Mesodermal cell (in vitro differentiated cells): ENCODE data around the gene ARFGAP3.

Experiments used
- H3K27ac ChIP-seq: 2 replicates; pipeline ENCODE4 v1.7.0; 2013; ENCODE audit warnings: mild to moderate bottlenecking, low read depth, low read length, moderate library complexity; ENCODE audit not compliant: severe bottlenecking
- H3K36me3 ChIP-seq: 2 replicates; pipeline ENCODE4 v1.7.1; 2013; ENCODE audit warnings: mild to moderate bottlenecking, low read length, moderate library complexity; ENCODE audit not compliant: control insufficient read depth, insufficient read depth
- H3K4me1 ChIP-seq: one replicate; pipeline ENCODE4 v1.7.1; 2013; ENCODE audit warnings: mild to moderate bottlenecking, low read length; ENCODE audit not compliant: insufficient read depth, control insufficient read depth, poor library complexity, severe bottlenecking
- H3K4me3 ChIP-seq: 2 replicates; pipeline ENCODE4 v1.7.0; 2013; ENCODE audit warnings: low read length, control low read depth, mild to moderate bottlenecking; ENCODE audit not compliant: insufficient read depth, poor library complexity, severe bottlenecking; ENCODE audit errors: extremely low read depth
- H3K9me3 ChIP-seq: 2 replicates; pipeline ENCODE4 v1.7.1; 2013; ENCODE audit warnings: mild to moderate bottlenecking, low read length, moderate library complexity; ENCODE audit not compliant: control insufficient read depth
- WGBS, 2 experiments: methylation state at CpG; one replicate each; pipeline ENCODE4 v1.1.5; 2013; ENCODE audit warnings: missing lambda C conversion rate in 2 of 2; ENCODE audit not compliant: insufficient coverage in 2 of 2; 5-methylcytosine and 5-hydroxymethylcytosine counted together

ARFGAP3 gene

DNA sequence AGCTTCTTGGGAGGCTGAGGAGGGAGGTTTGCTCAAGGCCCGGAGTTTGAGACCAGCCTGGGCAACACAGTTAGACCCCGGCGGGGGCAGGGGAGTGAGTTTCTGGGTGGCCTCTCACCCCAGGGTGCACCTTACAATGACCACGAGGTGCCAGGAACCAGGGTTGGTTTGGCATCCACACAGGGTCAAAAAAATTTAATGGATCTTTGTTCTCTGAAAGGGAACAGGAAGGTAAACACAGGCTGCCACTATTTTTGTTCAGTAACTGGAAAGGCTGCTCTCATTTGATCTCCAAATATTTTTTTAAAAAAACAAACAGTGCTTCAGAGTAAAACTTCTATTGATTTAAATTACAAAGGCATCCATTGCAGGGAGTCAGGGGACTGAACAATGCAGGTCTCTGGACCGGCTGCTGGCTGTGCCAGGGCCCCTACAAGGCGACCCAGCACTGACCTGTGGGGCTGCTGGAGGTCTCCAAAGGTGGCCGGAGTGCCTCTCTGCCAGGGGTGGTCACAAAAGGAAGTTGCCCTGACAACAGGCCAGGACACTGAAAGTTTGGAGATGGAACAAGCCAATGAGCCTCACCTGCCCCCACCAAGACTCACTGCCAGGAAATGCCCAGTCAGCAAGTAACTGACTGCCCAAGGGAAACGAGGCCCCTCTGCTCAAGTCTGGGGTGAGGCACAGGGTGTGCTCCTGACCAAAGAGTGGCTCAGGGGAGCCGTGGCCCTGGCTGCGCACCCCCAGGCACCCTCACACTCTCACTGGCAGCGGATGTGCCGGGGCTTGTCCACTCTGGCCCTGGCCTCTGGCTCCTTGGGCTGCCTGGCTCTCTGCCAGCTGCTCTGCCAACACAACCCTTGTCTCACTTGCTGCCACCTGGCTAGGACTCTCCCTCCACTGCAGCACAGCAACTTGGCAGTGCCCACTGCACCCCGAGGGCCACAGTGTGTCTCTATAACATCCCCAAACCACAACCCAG is 51.8 kb downstream of the ARFGAP3 start:
- peaks cover 90% of the 10 kb centered on the region for H3K36me3 ChIP-seq
- no peak overlapping the region for H3K27ac ChIP-seq
- no peak overlapping the region for H3K4me3 ChIP-seq
- peaks cover 11% of the 10 kb centered on the region for H3K4me1 ChIP-seq
- H3K9me3 ChIP-seq, result no peaks in the 10 kb centered on the region
- 83 to 86% methylated on average over 11 to 13 of the region's 13 CpGs for WGBS, 2 experiments

DNA sequence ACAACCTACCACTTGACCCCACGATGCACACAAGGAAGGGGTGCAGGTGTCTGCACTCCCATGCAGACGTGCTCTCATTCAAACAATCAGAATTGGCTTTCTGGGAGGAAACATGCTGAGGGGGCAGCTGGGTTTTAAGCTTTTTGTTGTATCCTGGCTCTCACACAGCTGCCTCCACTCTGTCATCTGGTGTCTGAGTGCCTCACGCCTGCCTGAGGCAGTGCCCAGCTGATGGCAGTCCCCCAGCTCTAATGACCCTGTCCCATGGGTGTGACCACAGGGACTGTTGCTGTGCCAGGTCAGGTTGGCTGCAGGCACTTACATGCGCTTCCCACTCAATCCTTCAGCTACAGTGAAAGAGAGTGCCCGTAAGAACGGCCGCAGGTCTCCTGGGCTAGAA is 53.7 kb downstream of the ARFGAP3 start:
- Histone ChIP-seq H3K4me3 (no peak overlapping the region), H3K4me1 (peaks cover 11% of the 10 kb centered on the region), H3K9me3 (no peaks in the 10 kb centered on the region), H3K36me3 (peaks cover 80% of the 10 kb centered on the region), H3K27ac (no peak overlapping the region)
- 95 to 97% methylated on average over 6 of the region's 7 CpGs for WGBS, 2 experiments

DNA sequence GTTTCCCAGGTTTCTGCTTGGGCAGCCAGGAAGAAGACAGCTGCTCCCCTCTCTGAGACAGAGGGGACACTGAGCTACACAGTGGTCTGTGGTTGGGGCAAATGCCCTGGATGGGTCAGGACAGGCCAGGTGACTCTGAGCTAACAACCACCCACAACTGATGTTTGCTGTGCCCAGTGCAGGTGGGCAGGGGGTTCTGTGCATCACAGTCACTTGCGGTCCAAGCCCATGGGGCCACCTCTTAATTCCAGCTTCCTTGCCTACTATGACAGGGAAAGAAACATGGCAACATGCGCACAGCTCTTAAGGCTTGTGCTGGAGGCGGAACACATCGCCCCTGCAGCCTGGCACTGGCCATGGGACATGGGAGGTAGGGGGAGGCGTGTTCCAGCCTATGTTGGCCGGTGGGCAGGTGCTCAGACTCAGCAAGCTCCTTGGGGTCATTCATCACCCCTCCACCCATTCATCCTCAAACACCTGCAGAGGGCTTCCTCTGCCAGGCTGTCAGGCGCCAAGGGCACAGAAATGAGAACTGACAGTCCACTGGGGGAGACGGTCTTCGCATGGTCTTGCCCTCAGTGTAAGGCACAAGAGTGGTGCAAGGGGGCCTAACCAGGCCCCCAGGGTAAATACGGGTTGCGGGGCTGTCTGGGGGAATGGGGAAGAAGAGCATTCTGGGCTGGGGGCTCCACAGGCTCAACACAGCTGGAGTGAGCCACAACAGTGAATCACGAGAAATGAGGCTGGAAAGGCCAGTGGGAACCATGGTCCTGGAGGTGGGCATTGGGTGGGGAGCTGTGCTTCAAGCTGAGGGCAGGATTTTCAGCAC is 55.6 kb downstream of the ARFGAP3 start:
- 95 to 98% methylated on average over 7 of the region's 12 CpGs for WGBS, 2 experiments
- no peaks in the 10 kb centered on the region for H3K9me3 ChIP-seq
- H3K4me3 ChIP-seq, result no peak overlapping the region
- no peak overlapping the region for H3K27ac ChIP-seq
- H3K36me3 ChIP-seq, result peaks cover 74% of the 10 kb centered on the region
- peaks cover 17% of the 10 kb centered on the region for H3K4me1 ChIP-seq

DNA sequence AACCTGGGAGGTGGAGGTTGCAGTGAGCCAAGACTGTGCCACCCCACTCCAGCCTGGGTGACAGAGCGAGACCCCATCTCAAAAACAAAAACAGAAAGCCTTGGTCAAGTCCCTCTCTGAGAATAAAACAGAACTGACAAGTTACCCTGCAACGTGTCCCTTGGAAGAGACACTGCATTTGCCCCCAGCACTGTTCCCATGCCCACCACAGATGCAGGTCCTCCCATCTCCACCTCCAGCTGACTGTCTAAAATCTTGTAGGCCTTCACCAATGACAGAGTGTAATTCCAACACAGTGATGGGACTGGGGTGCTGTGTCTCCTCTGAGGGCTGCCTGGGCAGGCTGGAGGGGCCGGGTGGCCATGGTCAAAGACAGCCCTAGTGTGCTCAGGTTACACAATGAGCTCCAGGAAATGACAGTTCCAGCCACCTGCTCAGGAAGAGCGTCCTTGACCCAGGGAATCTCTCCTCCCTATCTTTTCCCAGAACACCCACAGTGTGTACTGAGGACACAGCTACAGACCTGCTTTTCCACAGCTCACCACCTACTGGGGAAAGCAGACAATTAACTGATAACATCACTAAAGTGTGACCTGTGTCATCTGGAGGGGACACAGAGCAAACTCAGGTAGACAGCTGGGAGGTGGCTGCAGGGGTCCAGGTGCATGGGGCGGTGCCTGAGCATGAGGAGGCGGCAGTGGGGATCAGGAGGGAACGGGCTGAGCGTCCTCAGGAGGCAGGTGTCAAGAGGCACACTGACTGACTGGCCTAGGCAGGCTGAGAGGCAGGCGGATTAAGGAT is 56.4 kb downstream of the ARFGAP3 start:
- Histone ChIP-seq H3K9me3 (no peaks in the 10 kb centered on the region), H3K27ac (no peak overlapping the region), H3K4me1 (peaks cover 9% of the 10 kb centered on the region), H3K4me3 (no peak overlapping the region), H3K36me3 (peaks cover 71% of the 10 kb centered on the region)
- WGBS, 2 experiments, result 96% methylated on average over 8 of the region's 9 CpGs

DNA sequence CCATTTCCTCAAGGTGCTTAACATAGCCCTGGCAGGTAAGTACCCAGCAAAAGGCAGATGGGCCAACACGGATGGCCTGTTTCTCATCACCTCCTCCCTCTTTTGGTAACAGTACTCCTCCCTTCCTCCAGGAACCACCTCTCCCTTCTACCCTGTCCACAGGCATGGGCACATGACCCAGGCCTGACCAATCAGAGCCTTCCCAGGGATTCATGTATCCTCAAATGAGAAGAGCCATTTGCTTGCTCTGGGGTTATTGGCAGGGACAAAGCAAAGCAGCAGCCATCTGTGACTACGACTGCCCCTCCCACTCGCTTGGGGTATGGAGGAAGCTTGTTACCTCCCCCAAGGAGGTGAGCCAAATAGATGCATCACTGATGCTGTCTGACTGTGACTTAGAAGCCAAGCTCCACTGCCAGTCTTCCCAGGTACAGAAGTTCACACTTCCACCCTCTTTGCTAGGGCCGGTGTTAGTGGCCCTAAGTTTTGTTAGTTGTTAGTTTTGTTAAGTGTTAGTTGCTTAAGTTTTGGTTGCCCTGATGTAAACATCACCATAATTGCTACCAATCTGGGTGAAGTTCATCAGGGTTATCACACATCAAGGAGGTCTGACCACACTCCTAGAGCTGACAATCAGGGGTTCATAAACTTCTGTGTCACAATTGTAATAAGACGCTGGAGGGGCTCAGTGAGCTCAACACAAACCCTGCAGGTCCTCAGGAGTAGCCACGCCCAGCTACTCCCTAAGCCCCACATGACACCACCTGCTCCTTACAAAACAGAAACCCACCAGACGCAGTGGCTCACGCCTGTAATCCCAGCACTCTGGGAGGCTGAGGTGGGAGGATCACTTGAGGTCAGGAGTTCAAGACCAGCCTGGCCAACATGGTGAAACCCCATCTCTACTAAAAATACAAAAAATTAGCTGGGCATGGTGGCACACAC is 57.3 kb downstream of the ARFGAP3 start:
- peaks cover 6% of the 10 kb centered on the region for H3K4me1 ChIP-seq
- no peak overlapping the region for H3K27ac ChIP-seq
- H3K36me3 ChIP-seq, result peaks cover 62% of the 10 kb centered on the region
- 63 to 81% methylated on average over 3 to 4 of the region's 8 CpGs for WGBS, 2 experiments
- no peaks in the 10 kb centered on the region for H3K9me3 ChIP-seq
- H3K4me3 ChIP-seq, result no peak overlapping the region

DNA sequence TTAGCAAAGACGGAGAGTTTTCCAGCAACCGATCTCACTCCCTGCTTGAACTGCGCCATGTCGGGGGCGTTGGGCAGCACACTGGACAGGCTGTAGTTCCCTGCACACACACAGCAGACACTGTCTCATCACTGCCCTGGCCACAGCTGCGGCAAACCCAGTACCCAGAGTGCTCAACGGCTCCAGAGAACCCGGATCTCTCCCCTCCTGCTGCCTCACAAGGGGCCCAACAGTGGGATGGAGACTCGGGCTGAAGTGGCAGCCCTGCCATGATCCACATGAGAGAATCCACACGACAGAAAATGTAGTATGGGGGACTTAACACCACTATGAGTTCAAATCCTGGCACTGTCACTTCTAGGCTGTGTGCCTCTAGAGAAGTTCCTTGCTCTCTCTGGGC is 58.0 kb downstream of the ARFGAP3 start:
- Histone ChIP-seq H3K36me3 (peaks cover 56% of the 10 kb centered on the region), H3K9me3 (no peaks in the 10 kb centered on the region), H3K4me1 (peaks cover 6% of the 10 kb centered on the region), H3K4me3 (no peak overlapping the region), H3K27ac (no peak overlapping the region)
- 89 to 94% methylated on average over 8 to 10 of the region's 10 CpGs for WGBS, 2 experiments

DNA sequence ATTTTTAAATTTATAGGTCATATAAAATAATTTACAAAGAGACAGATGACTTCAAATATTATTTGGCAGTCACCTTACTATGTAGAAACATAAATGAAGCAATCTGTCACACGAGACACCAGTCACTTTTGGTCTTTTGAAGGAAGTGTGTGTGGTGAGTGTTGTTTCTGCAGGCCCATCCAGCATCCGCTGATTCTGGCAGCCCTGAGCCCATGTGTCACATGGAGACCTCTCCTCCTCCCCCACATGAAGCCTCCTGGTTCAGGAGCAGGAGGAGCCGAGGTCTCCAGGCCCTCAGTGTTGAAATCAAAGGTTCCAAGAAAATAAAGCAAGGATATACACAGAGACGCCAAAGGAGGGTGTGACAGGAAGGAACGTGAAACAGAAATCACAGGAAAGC is 60.1 kb downstream of the ARFGAP3 start:
- Histone ChIP-seq H3K4me3 (no peak overlapping the region), H3K27ac (no peak overlapping the region), H3K36me3 (peaks cover 42% of the 10 kb centered on the region), H3K4me1 (peaks cover 9% of the 10 kb centered on the region), H3K9me3 (no peaks in the 10 kb centered on the region)
- 88% methylated on average over 3 of the region's 5 CpGs; no CpG with 5 or more reads in 1 of the 2 experiments for WGBS, 2 experiments

DNA sequence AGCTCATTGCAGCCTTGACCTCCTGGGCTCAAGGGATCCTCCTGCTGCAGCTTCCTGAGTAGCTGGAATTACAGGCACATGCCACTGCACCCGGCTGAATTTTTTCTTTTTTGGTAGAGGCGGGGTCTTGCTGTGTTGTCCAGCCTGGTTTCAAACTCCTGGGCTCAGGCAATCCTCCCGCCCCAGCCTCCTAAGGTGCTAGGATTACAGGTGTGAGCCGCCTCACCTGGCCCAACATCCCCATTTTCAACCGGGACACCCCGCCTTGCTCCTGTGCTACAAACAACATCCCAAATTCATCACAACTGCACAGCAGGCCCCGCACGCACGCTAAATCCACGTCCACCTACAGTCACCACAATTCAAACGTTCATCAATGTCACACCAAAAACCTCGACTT is 61.0 kb downstream of the ARFGAP3 start:
- no peaks in the 10 kb centered on the region for H3K9me3 ChIP-seq
- peaks cover 9% of the 10 kb centered on the region for H3K4me1 ChIP-seq
- H3K4me3 ChIP-seq, result no peak overlapping the region
- WGBS, 2 experiments, result 93 to 97% methylated on average over 9 to 11 of the region's 12 CpGs
- H3K27ac ChIP-seq, result no peak overlapping the region
- H3K36me3 ChIP-seq, result peaks cover 34% of the 10 kb centered on the region

DNA sequence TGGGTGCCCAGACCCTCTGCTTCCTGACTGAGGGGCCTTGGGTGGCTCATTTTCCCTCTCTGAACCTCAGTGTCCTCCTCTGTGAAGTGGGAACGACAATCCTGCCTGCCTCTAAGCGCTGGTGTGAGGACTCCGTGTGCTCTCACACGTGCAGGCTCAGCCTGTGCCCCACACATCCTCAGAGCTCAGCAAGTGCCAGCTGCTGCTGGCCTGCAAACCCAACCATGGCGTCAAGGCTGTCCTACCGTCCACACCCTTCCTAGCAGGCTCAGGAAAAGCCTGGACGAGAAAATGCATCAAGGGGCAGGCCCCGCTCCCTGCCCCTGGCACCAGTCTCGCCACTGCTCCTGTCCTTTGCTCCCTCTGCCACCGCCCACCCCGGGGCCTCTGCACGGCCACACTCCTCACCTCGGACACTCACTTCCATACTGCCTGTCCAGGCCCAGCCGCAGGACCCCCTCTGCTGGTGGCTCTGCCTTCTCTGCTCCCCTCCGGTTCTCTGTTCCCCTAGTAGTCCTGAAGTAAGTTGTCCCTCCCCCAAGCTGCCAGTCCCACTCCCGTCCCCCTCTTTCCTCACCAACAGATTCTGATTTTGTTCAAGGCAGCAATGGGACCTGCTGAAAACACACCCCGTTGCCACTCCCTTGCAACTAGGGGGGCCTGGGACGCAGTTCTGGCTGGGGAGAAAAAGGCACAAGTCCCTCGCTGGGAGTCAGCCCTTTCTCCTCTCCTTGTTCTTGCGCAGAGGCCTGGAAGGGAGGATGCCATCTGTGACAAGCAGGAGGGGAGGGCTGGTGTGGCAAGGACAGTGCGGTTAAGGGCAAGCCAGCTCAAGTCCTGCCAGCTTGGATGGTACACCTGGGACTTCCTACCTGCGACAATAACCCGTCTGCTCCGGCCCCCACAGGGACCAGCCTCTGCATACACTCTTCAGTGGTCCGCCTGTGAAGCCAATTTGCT is 62.2 kb downstream of the ARFGAP3 start:
- no peak overlapping the region for H3K27ac ChIP-seq
- no peak overlapping the region for H3K4me3 ChIP-seq
- H3K4me1 ChIP-seq, result peaks cover 9% of the 10 kb centered on the region
- H3K36me3 ChIP-seq, result peaks cover 23% of the 10 kb centered on the region
- 84 to 86% methylated on average over 19 to 22 of the region's 25 CpGs for WGBS, 2 experiments
- no peaks in the 10 kb centered on the region for H3K9me3 ChIP-seq
